Skeletal muscle satellite cell (primary cell): ENCODE results near the gene APOL1.

Experiments used
- H3K27me3 ChIP-seq: 2 replicates; pipeline ENCODE4 v1.7.0; 2013; ENCODE audit warnings: low read length; ENCODE audit not compliant: control insufficient read depth, insufficient read depth
- H3K36me3 ChIP-seq: 2 replicates; pipeline ENCODE4 v1.7.0; 2013; ENCODE audit warnings: mild to moderate bottlenecking, control low read depth, low read length; ENCODE audit not compliant: insufficient read depth
- H3K4me1 ChIP-seq: 2 replicates; pipeline ENCODE4 v1.7.0; 2013; ENCODE audit warnings: low read length; ENCODE audit not compliant: control insufficient read depth, insufficient read depth
- H3K4me2 ChIP-seq: 2 replicates; pipeline ENCODE4 v1.7.0; 2013; ENCODE audit warnings: mild to moderate bottlenecking, low read length
- H3K4me3 ChIP-seq: 2 replicates; pipeline ENCODE4 v1.7.0; 2013; ENCODE audit warnings: low read length
- H3K9ac ChIP-seq: 2 replicates; pipeline ENCODE4 v1.7.0; 2013; ENCODE audit warnings: mild to moderate bottlenecking, low read depth, low read length, moderate library complexity
- H3K9me3 ChIP-seq: replicated peaks from 2 replicates; pipeline ENCODE4 v1.7.0; 2013; ENCODE audit warnings: mild to moderate bottlenecking, control low read depth, low read length

Gene APOL1

DNA sequence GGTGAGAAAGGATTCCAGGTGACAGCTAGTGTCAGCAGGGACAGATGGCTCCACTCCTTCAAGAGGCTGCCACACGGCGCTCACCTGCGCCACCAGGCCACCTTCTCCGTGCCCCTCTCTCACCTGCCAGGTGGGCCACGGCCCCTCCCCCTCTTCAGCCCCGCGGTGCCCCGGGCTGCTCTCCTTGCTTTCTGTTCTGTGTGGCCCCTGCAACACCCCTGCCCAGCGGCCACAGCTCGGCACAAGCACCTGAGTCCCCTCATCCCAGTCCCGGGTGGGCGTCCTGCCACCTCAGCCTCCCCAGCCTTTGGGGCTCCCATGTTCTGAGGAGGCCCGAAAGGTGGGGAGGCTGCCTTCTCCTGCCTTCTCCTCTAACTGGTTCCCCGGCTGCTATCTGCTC is 46.4 kb downstream of the APOL1 start:
- Histone ChIP-seq H3K27me3 (no peaks in the 10 kb centered on the region), H3K4me1 (no peaks in the 10 kb centered on the region), H3K9ac (no peak overlapping the region), H3K4me3 (no peak overlapping the region), H3K4me2 (no peak overlapping the region), H3K9me3 (no peaks in the 10 kb centered on the region), H3K36me3 (peaks cover 98% of the 10 kb centered on the region)

DNA sequence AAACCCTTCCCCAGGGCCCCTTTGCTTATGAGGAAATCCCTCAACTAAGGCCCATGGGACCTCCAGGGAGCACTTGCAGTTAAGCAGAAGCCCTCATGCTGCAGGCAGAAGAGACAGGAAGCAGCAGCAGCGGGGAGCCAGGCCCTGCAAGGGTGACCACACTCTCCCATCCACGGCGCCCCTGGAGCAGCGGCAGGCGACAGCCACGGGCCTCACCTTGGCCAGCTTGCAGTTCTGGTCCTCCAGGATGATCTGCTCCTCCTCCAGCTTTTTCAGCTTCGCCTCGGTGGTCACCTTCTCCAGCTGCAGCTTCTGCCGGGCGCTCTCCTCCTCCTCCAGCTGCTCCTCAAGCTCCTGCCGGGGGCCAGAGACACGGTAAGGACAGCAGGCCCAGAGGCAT is 47.0 kb downstream of the APOL1 start:
- no peaks in the 10 kb centered on the region for H3K4me1 ChIP-seq
- H3K27me3 ChIP-seq, result no peaks in the 10 kb centered on the region
- H3K9me3 ChIP-seq, result no peaks in the 10 kb centered on the region
- H3K36me3 ChIP-seq, result peaks cover 98% of the 10 kb centered on the region
- H3K4me3 ChIP-seq, result no peak overlapping the region
- H3K9ac ChIP-seq, result no peak overlapping the region
- no peak overlapping the region for H3K4me2 ChIP-seq

DNA sequence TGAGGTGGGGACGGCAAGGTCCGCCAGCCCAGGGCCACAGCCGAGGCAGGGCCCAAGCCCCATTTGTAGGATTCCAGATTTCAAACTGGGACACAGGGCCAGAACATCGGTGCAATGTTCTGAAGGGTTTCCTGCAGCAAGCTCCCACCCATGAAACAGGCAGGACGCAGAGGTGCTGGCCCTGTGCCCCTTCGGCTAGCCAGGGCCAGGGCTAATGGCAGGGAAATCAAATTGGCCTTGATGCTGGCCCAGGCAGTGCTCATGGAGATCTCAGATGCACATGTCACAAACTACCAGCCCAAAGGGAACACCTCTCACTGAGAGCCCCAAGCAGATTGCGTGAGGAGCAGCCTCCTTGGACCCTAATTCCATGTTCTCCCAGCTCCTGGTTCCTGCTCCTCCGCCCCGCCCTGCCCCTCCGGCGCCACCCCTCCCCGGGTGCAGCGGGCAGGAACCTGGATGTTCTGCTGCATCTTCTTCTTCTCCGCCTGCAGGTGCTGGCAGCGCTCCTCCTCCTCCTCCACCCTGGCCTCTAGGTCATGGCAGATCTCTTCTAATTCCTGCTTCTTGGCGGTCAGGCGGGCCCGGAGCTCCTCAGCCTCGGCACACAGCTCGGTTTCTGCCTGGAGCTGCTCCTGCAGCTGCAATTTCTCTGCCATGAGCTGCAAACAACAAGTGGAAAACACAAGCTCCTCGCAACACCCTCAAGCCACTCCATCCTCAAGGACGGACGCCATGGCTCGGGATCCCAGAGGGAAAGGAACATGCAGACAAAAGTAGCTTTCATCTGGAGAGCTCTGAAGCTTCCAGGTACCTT is 47.7 kb downstream of the APOL1 start:
- H3K36me3 ChIP-seq, result peaks cover 98% of the 10 kb centered on the region
- no peak overlapping the region for H3K4me2 ChIP-seq
- H3K9ac ChIP-seq, result no peak overlapping the region
- no peak overlapping the region for H3K4me3 ChIP-seq
- no peaks in the 10 kb centered on the region for H3K4me1 ChIP-seq
- no peaks in the 10 kb centered on the region for H3K9me3 ChIP-seq
- H3K27me3 ChIP-seq, result no peaks in the 10 kb centered on the region

- no peak overlapping the region for H3K4me2 ChIP-seq
- H3K9ac ChIP-seq, result no peak overlapping the region
- peaks cover 98% of the 10 kb centered on the region for H3K36me3 ChIP-seq
- H3K4me1 ChIP-seq, result no peaks in the 10 kb centered on the region
- no peaks in the 10 kb centered on the region for H3K27me3 ChIP-seq
- H3K4me3 ChIP-seq, result no peak overlapping the region
- H3K9me3 ChIP-seq, result no peaks in the 10 kb centered on the region
These were observed 48.5 kb downstream of the APOL1 start for GRCh38 chr22:36301384-36301828.

- Histone ChIP-seq H3K27me3 (no peaks in the 10 kb centered on the region), H3K4me1 (no peaks in the 10 kb centered on the region), H3K9me3 (no peaks in the 10 kb centered on the region), H3K4me3 (no peak overlapping the region), H3K4me2 (no peak overlapping the region), H3K9ac (no peak overlapping the region), H3K36me3 (peaks cover 98% of the 10 kb centered on the region)
These were observed 48.9 kb downstream of the APOL1 start for GRCh38 chr22:36301851-36302250.

- Histone ChIP-seq H3K9me3 (no peaks in the 10 kb centered on the region), H3K4me3 (no peak overlapping the region), H3K27me3 (no peaks in the 10 kb centered on the region), H3K36me3 (peaks cover 98% of the 10 kb centered on the region), H3K4me1 (no peaks in the 10 kb centered on the region), H3K4me2 (no peak overlapping the region), H3K9ac (no peak overlapping the region)
These were observed 49.6 kb downstream of the APOL1 start for GRCh38 chr22:36302439-36303114.

DNA sequence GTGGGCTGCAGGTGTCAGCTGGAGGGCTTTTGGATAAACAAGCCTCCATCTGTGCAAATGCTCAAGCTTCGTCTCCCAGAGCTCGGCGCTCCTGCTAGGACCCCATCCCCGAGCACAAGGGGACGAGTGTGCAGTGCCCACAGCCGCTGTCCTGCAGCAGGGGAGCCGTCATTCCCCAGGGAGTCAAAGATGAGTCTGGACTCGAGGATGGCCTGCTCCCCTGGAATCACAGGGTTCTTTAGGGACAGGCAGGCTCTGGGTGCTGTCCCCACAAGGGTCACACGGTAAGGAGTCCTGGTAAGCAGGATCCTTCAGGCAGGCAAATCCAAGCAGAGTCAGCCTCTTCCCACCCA is 50.2 kb downstream of the APOL1 start:
- no peaks in the 10 kb centered on the region for H3K27me3 ChIP-seq
- H3K4me1 ChIP-seq, result no peaks in the 10 kb centered on the region
- no peaks in the 10 kb centered on the region for H3K9me3 ChIP-seq
- H3K4me3 ChIP-seq, result no peak overlapping the region
- no peak overlapping the region for H3K9ac ChIP-seq
- peaks cover 96% of the 10 kb centered on the region for H3K36me3 ChIP-seq
- H3K4me2 ChIP-seq, result no peak overlapping the region

GRCh38 chr22:36303874-36304273 is 50.9 kb downstream of the APOL1 start:
- H3K36me3 ChIP-seq, result peaks cover 96% of the 10 kb centered on the region
- H3K9me3 ChIP-seq, result no peaks in the 10 kb centered on the region
- H3K9ac ChIP-seq, result no peak overlapping the region
- no peaks in the 10 kb centered on the region for H3K27me3 ChIP-seq
- no peak overlapping the region for H3K4me3 ChIP-seq
- H3K4me2 ChIP-seq, result no peak overlapping the region
- H3K4me1 ChIP-seq, result no peaks in the 10 kb centered on the region

GRCh38 chr22:36304429-36304828 is 51.5 kb downstream of the APOL1 start:
- Histone ChIP-seq H3K27me3 (no peaks in the 10 kb centered on the region), H3K9me3 (no peaks in the 10 kb centered on the region), H3K4me3 (no peak overlapping the region), H3K4me2 (no peak overlapping the region), H3K36me3 (peaks cover 96% of the 10 kb centered on the region), H3K9ac (no peak overlapping the region), H3K4me1 (no peaks in the 10 kb centered on the region)

DNA sequence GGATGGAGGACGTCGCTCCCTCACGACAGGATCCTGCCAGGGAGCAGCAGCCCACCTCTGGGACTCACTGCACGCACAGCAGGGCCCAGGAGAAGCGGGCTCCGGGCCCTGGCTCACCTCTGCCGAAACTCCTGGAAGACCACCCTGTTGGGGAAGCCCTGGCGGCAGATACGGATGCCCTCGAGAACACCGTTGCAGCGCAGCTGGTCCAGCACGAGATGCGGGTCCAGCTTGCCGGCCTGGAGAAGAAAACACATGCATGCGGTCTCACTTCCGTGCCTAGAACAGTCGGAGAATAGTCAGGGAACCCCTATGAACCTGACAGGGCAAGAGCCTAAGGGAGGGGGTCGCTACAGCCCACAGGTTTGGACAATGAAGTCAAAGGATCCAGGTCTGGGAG is 52.9 kb downstream of the APOL1 start:
- H3K4me3 ChIP-seq, result no peak overlapping the region
- H3K27me3 ChIP-seq, result no peaks in the 10 kb centered on the region
- H3K4me2 ChIP-seq, result no peak overlapping the region
- H3K36me3 ChIP-seq, result peaks cover 92% of the 10 kb centered on the region
- no peaks in the 10 kb centered on the region for H3K4me1 ChIP-seq
- H3K9ac ChIP-seq, result no peak overlapping the region
- no peaks in the 10 kb centered on the region for H3K9me3 ChIP-seq

- H3K36me3 ChIP-seq, result peaks cover 92% of the 10 kb centered on the region
- no peaks in the 10 kb centered on the region for H3K4me1 ChIP-seq
- H3K9me3 ChIP-seq, result no peaks in the 10 kb centered on the region
- H3K4me3 ChIP-seq, result no peak overlapping the region
- H3K4me2 ChIP-seq, result no peak overlapping the region
- no peaks in the 10 kb centered on the region for H3K27me3 ChIP-seq
- no peak overlapping the region for H3K9ac ChIP-seq
These were observed 53.3 kb downstream of the APOL1 start for GRCh38 chr22:36306227-36306626.

DNA sequence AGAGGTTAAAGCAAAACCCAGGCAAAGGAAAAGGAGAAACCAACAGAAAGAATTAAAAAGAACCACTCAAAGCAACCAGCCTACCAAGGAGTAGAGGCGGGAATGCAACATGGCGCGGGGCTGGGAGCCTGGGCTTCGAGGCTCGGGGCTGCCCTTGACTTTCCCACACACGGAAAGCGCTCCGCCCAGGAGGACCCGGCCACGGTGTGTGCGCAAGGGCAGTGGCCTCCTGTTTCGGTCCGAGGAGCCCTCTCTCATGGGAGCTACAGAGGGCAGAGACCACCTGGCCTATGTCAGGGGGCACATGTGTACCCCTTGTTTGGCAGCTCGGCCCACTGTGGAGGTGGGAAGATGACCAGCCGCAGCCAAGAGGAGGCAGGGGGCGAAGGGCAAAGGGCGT is 55.9 kb downstream of the APOL1 start:
- H3K4me3 ChIP-seq, result no peak overlapping the region
- peaks cover 88% of the 10 kb centered on the region for H3K36me3 ChIP-seq
- H3K27me3 ChIP-seq, result no peaks in the 10 kb centered on the region
- no peak overlapping the region for H3K4me2 ChIP-seq
- H3K9ac ChIP-seq, result no peak overlapping the region
- H3K9me3 ChIP-seq, result no peaks in the 10 kb centered on the region
- no peaks in the 10 kb centered on the region for H3K4me1 ChIP-seq
